H9 (cell line): ENCODE results near the gene C9orf43. TPM values are rescaled to one million over a fixed set of nuclear protein-coding genes. Genes with fewer than 3 reads are reported as not detected.

Experiments
- DNase-seq: peaks from one replicate; pipeline ENCODE4 v3.0.0-alpha.2; 2017
- H2AFZ ChIP-seq: one replicate; pipeline ENCODE4 v1.6.1; 2013; ENCODE audit warnings: mild to moderate bottlenecking, low read length, control low read depth, moderate library complexity
- H2AK5ac ChIP-seq: 2 replicates; pipeline ENCODE4 v1.6.1; 2013; ENCODE audit warnings: low read length, control low read depth, mixed read lengths; ENCODE audit not compliant: insufficient read length
- H2BK120ac ChIP-seq: one replicate; pipeline ENCODE4 v1.6.1; 2013; ENCODE audit warnings: low read depth, mild to moderate bottlenecking, low read length, control low read depth, inconsistent platforms; ENCODE audit not compliant: poor library complexity, severe bottlenecking
- H2BK12ac ChIP-seq: 2 replicates; pipeline ENCODE4 v1.6.1; 2013; ENCODE audit warnings: low read length, control low read depth, mixed read lengths, low read depth; ENCODE audit not compliant: insufficient read length
- H2BK15ac ChIP-seq: 2 replicates; pipeline ENCODE4 v1.6.1; 2013; ENCODE audit warnings: low read depth, low read length, control low read depth
- H2BK20ac ChIP-seq: one replicate; pipeline ENCODE4 v1.6.1; 2013; ENCODE audit warnings: low read depth, mild to moderate bottlenecking, low read length, control low read depth, inconsistent platforms; ENCODE audit not compliant: poor library complexity, severe bottlenecking
- H2BK5ac ChIP-seq: 2 replicates; pipeline ENCODE4 v1.6.1; 2013; ENCODE audit warnings: low read length, control low read depth, mixed read lengths; ENCODE audit not compliant: insufficient read length
- H3K14ac ChIP-seq: 2 replicates; pipeline ENCODE4 v1.6.1; 2013; ENCODE audit warnings: low read length, control low read depth; ENCODE audit not compliant: insufficient read depth
- H3K18ac ChIP-seq: 2 replicates; pipeline ENCODE4 v1.6.1; 2013; ENCODE audit warnings: low read depth, mild to moderate bottlenecking, mixed read lengths, low read length, control low read depth; ENCODE audit not compliant: insufficient read length
- H3K23ac ChIP-seq: 2 replicates; pipeline ENCODE4 v1.6.1; 2013; ENCODE audit warnings: low read length, control low read depth, mixed read lengths, low read depth; ENCODE audit not compliant: insufficient read length
- H3K23me2 ChIP-seq: 2 replicates; pipeline ENCODE4 v1.6.1; 2013; ENCODE audit warnings: low read depth, mild to moderate bottlenecking, mixed read lengths, low read length, control low read depth; ENCODE audit not compliant: insufficient read length, poor library complexity, severe bottlenecking
- H3K27ac ChIP-seq: 2 replicates; pipeline ENCODE4 v1.5.1; 2013; ENCODE audit warnings: low read length, control low read depth, mixed read lengths, low read depth; ENCODE audit not compliant: insufficient read length
- H3K27me3 ChIP-seq: 2 replicates; pipeline ENCODE4 v1.6.1; 2013; ENCODE audit warnings: low read length, control low read depth, inconsistent platforms; ENCODE audit not compliant: insufficient read depth
- H3K4ac ChIP-seq: 2 replicates; pipeline ENCODE4 v1.6.1; 2013; ENCODE audit warnings: low read depth, mild to moderate bottlenecking, control low read depth, inconsistent platforms, low read length, moderate library complexity
- H3K4me1 ChIP-seq: 2 replicates; pipeline ENCODE4 v1.6.1; 2013; ENCODE audit warnings: low read length, control low read depth, inconsistent platforms; ENCODE audit not compliant: insufficient read depth
- H3K4me2 ChIP-seq: 2 replicates; pipeline ENCODE4 v1.6.1; 2013; ENCODE audit warnings: low read length, control low read depth, mixed read lengths; ENCODE audit not compliant: insufficient read length, insufficient read depth
- H3K56ac ChIP-seq: 2 replicates; pipeline ENCODE4 v1.6.1; 2013; ENCODE audit warnings: low read depth, mild to moderate bottlenecking, mixed read lengths, low read length, control low read depth; ENCODE audit not compliant: insufficient read length
- H3K79me1 ChIP-seq: 2 replicates; pipeline ENCODE4 v1.6.1; 2013; ENCODE audit warnings: low read depth, mild to moderate bottlenecking, moderate library complexity, low read length, control low read depth, inconsistent platforms; ENCODE audit not compliant: insufficient read depth, poor library complexity, severe bottlenecking
- H3K79me2 ChIP-seq: 2 replicates; pipeline ENCODE4 v1.6.1; 2013; ENCODE audit warnings: low read length, control low read depth, inconsistent platforms; ENCODE audit not compliant: insufficient read depth
- H3K9ac ChIP-seq: 2 replicates; pipeline ENCODE4 v1.6.1; 2013; ENCODE audit warnings: low read length, control low read depth, mixed read lengths; ENCODE audit not compliant: insufficient read length; ENCODE audit errors: extremely low read depth
- H3K9me3 ChIP-seq: one replicate; pipeline ENCODE4 v1.6.1; 2013; ENCODE audit warnings: low read depth, low read length, inconsistent platforms; ENCODE audit not compliant: control insufficient read depth
- H3T11ph ChIP-seq: one replicate; pipeline ENCODE4 v1.6.1; 2013; ENCODE audit warnings: mild to moderate bottlenecking, low read length, control low read depth, inconsistent platforms
- H4K20me1 ChIP-seq: one replicate; pipeline ENCODE4 v1.6.1; 2013; ENCODE audit not compliant: control insufficient read depth, insufficient read length, insufficient read depth
- H4K5ac ChIP-seq: 2 replicates; pipeline ENCODE4 v1.6.1; 2013; ENCODE audit warnings: low read depth, mild to moderate bottlenecking, mixed read lengths, low read length, control low read depth; ENCODE audit not compliant: insufficient read length
- H4K8ac ChIP-seq: replicated peaks from 2 replicates; pipeline ENCODE4 v1.6.1; 2013; ENCODE audit warnings: low read length, control low read depth, mixed read lengths, low read depth; ENCODE audit not compliant: insufficient read length
- H4K91ac ChIP-seq: 2 replicates; pipeline ENCODE4 v1.6.1; 2013; ENCODE audit warnings: low read depth, mild to moderate bottlenecking, moderate library complexity, mixed read lengths, low read length, control low read depth; ENCODE audit not compliant: insufficient read length
- H3K27ac Mint-ChIP-seq, 3 experiments: 2 replicates in 2 of 3; 3 replicates in 1 of 3; pipeline ENCODE4 v1.8.0; 2020 to 2021; ENCODE audit warnings: mixed read lengths in 3 of 3, mild to moderate bottlenecking in 1 of 3, moderate library complexity in 1 of 3
- H3K27me3 Mint-ChIP-seq: 2 replicates; pipeline ENCODE4 v1.8.0; 2021; ENCODE audit warnings: low read depth, mild to moderate bottlenecking, moderate library complexity, mixed read lengths
- H3K36me3 Mint-ChIP-seq, 3 experiments: 2 replicates in 2 of 3; 3 replicates in 1 of 3; pipeline ENCODE4 v1.8.0; 2020 to 2021; ENCODE audit warnings: low read depth in 3 of 3, mixed read lengths in 3 of 3; ENCODE audit not compliant: insufficient read depth in 1 of 3
- H3K4me1 Mint-ChIP-seq, 2 experiments: 2 replicates each; pipeline ENCODE4 v1.8.0; 2020; ENCODE audit warnings: mixed read lengths in 2 of 2
- H3K4me3 Mint-ChIP-seq, 2 experiments: 2 replicates in 1 of 2; 3 replicates in 1 of 2; pipeline ENCODE4 v1.8.0; 2020 to 2021; ENCODE audit warnings: mild to moderate bottlenecking in 2 of 2, mixed read lengths in 2 of 2, moderate library complexity in 1 of 2
- H3K9me3 Mint-ChIP-seq, 2 experiments: 2 replicates in 1 of 2; 3 replicates in 1 of 2; pipeline ENCODE4 v1.8.0; 2020; ENCODE audit warnings: mild to moderate bottlenecking in 2 of 2, mixed read lengths in 2 of 2, moderate library complexity in 1 of 2
- CTCF ChIP-seq: fragments of 200-600 bp; sonication (generic); conservative IDR thresholded peaks from 3 replicates; pipeline ENCODE4 v1.8.0; 2021; ENCODE audit warnings: antibody characterized with exemption, mild to moderate bottlenecking
- WGBS: extraction: QIAGEN DNeasy Blood & Tissue Kit; methylation state at CpG from one replicate; pipeline ENCODE4 v1.1.7; 2013; ENCODE audit warnings: missing lambda C conversion rate, low lambda C conversion rate, mixed read lengths; ENCODE audit not compliant: insufficient read length; ENCODE audit errors: extremely low coverage; 5-methylcytosine and 5-hydroxymethylcytosine counted together
- total RNA-seq: library from RNA; stranded (reverse); gene quantifications from 2 replicates; pipeline ENCODE4 v1.2.1, GENCODE V29; 2021

Gene C9orf43
- total RNA-seq, 1 experiment from 2014 or later: 0.57 TPM

- Histone ChIP-seq H4K20me1 (no peaks in the 10 kb centered on the region), H3K9ac (no peak overlapping the region), H2BK20ac (no peak overlapping the region), H2BK120ac (no peak overlapping the region), H4K5ac (no peak overlapping the region), H4K8ac (no peak overlapping the region), H3K23me2 (no peaks in the 10 kb centered on the region), H3K79me2 (no peaks in the 10 kb centered on the region), H3K4me1 (no peaks in the 10 kb centered on the region), H4K91ac (no peak overlapping the region), H3K18ac (no peak overlapping the region), H2BK15ac (no peak overlapping the region), H2BK5ac (no peak overlapping the region), H3K4ac (no peak overlapping the region), H3K56ac (no peak overlapping the region), H3K23ac (no peak overlapping the region), H3K27me3 (no peaks in the 10 kb centered on the region), H3K4me2 (no peak overlapping the region), H3K9me3 (no peaks in the 10 kb centered on the region), H3T11ph (no peak overlapping the region), H2AFZ (no peak overlapping the region), H2BK12ac (no peak overlapping the region), H3K27ac (no peak overlapping the region), H2AK5ac (no peak overlapping the region), H3K79me1 (no peaks in the 10 kb centered on the region), H3K14ac (no peak overlapping the region)
- Mint-ChIP-seq H3K4me3 (peak overlapping the region in 1 of 2 experiments; percentile 88; a peak in 1 of 5 replicates), H3K27ac (no peak overlapping the region), H3K27me3 (no peaks in the 10 kb centered on the region; the same call in none of the 2 replicates), H3K9me3 (no peaks in the 10 kb centered on the region), H3K36me3 (peaks cover 0 to 3% (median 0%) of the 10 kb centered on the region in 3 experiments; a peak in 3 of 7 replicates), H3K4me1 (peaks cover 6 to 11% of the 10 kb centered on the region in 2 experiments)
- no CpG with 5 or more reads among the region's 5 CpGs for WGBS
- no peak for DNase-seq
- no peak for TF ChIP-seq CTCF
Observed at GRCh38 chr9:113398796-113399195, 11.8 kb upstream of the C9orf43 start.
